Muscle of leg (tissue), 16 donors: ENCODE measurements around the gene KCNK5. TPM values are rescaled to one million over a fixed set of nuclear protein-coding genes. Genes with fewer than 3 reads are reported as not detected.

ENCODE experiments used
- DNase-seq: peaks from one replicate; pipeline ENCODE4 v3.0.0; 2013
- H3K27ac ChIP-seq: one replicate; pipeline ENCODE4 v1.5.1; 2013; ENCODE audit warnings: mild to moderate bottlenecking, low read length, control low read depth
- H3K27me3 ChIP-seq: one replicate; pipeline ENCODE4 v1.6.1; 2013; ENCODE audit warnings: low read length; ENCODE audit not compliant: control insufficient read depth, insufficient read depth
- H3K36me3 ChIP-seq: one replicate; pipeline ENCODE4 v1.6.1; 2013; ENCODE audit warnings: low read length; ENCODE audit not compliant: control insufficient read depth, insufficient read depth
- H3K4me1 ChIP-seq: one replicate; pipeline ENCODE4 v1.6.1; 2013; ENCODE audit warnings: low read length; ENCODE audit not compliant: control insufficient read depth, insufficient read depth
- H3K4me3 ChIP-seq: one replicate; pipeline ENCODE4 v1.5.1; 2013; ENCODE audit warnings: low read length, control low read depth
- H3K9me3 ChIP-seq: replicated peaks from 2 replicates; pipeline ENCODE4 v1.6.1; 2013; ENCODE audit warnings: low read depth, low read length; ENCODE audit not compliant: control insufficient read depth
- WGBS: methylation state at CpG from one replicate; pipeline ENCODE4 v1.1.5; 2013; ENCODE audit warnings: missing lambda C conversion rate; ENCODE audit not compliant: insufficient coverage; 5-methylcytosine and 5-hydroxymethylcytosine counted together
- long read RNA-seq, 11 donors: transcript quantifications; one replicate each; lab custom pipeline, GENCODE V29; 2026
- polyA plus RNA-seq, 8 donors: library from polyadenylated mRNA; unstranded; fragments of 120-200 nt; gene quantifications; one replicate each; pipeline versions ENCODE4 v1.2.1 to v1.2.3, GENCODE V29; 2013; ENCODE audit warnings: inconsistent platforms in 1 of 8, low replicate concordance in 1 of 8; ENCODE audit not compliant: insufficient read length in 8 of 8, insufficient read depth in 1 of 8
- total RNA-seq: library from RNA; stranded (reverse); fragments of 120-200 nt; gene quantifications from one replicate; pipeline ENCODE4 v1.2.4, GENCODE V29; 2013

KCNK5 gene
- total RNA-seq (1.5 TPM), polyA plus RNA-seq (1 to 10 TPM in 5 of 8 donors, under 1 TPM in 3; 0.71 to 2.7 (median 1.3) TPM)
- long read RNA-seq, donor 1 = 0 reads
- long read RNA-seq, donor 2 = 0 reads
- long read RNA-seq, donor 3, partial matches to known transcripts = 0 of 2 reads
- long read RNA-seq, donor 3, other reads (novel, unspliced or antisense) = 0 of 2 reads
- long read RNA-seq, donor 4 = 0 reads
- long read RNA-seq, donor 5 = 0 reads
- long read RNA-seq, donor 6 = 0 reads
- long read RNA-seq, donor 7 = 0 reads
- long read RNA-seq, donor 8 = 0 reads
- long read RNA-seq, donor 9 = 0 reads
- long read RNA-seq, donor 10 = 0 reads
- long read RNA-seq, donor 11 = 0 reads

GRCh38 chr6:39228992-39229767 lies at the start of gene KCNK5:
Gene KCNK5 (minus strand): TSS chr6:39229475. CDS start chr6:39229111, 364 bp downstream.
- no peaks in the 10 kb centered on the region for H3K36me3 ChIP-seq
- no peaks in the 10 kb centered on the region for H3K9me3 ChIP-seq
- H3K4me1 ChIP-seq = peaks cover 11% of the 10 kb centered on the region
- peaks cover 26% of the 10 kb centered on the region for H3K27me3 ChIP-seq
- peak within 1 kb of the TSS; percentile 52 for H3K4me3 ChIP-seq
- H3K27ac ChIP-seq = no peak within 1 kb of the TSS
- DNase-seq = peak; percentile 73
- under 1% methylated on average over 69 of the region's 73 CpGs for WGBS

DNA sequence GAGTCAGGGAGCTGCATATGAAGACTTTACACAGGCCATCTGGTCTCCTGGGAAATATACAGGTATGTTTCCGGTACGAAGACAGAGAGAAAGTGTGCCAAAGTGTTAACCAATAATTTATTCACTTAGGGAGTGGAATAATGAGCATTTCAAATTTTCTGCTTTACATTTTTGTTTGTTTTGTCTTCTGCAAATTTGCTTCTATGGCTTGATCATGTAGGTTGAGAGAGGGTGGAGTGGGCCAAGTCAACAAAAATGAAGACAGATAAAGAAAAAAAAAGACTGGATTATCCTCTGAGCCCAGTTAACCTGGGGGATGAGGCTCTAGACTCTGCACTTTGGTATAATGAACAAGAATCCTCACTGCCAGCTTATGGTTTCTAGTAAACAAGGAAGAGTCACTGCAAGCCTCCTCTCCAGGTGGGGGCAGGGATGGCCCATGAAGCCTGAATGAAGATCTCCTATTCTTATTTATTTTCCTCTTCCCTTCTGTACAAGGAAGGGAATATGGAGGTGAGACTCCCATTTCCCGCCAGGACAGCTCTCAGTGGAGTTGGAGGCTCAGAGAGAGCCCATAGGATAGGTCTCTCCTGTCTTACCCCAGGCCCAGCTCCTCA lies 47.2 kb upstream of the KCNK5 start:
- DNase-seq = no peak
- WGBS = no CpG with 5 or more reads among the region's 3 CpGs
- Histone ChIP-seq H3K27me3 (peaks cover 11% of the 10 kb centered on the region), H3K9me3 (no peaks in the 10 kb centered on the region), H3K27ac (no peak overlapping the region), H3K4me1 (no peaks in the 10 kb centered on the region), H3K4me3 (no peak overlapping the region), H3K36me3 (no peaks in the 10 kb centered on the region)

DNA sequence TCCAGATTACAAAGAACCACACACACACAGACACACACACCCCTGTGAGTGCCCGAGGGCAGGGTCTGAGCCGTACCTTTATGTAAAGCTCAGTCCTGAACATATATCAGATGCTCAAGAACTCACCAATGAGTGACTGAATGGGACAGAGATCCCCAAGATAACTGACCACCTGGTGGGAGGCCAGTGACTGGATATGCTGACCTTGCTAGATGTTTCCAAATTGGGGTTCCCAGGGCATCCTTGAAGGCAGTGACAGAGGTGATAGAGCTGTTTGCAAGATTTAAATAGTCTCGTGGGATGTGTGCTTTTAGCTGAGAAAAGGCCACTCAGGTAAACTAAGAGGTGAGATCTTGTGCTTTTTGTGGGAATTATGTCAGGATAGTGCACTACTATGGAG lies 45.6 kb upstream of the KCNK5 start:
- H3K4me3 ChIP-seq = no peak overlapping the region
- peaks cover 8% of the 10 kb centered on the region for H3K27me3 ChIP-seq
- H3K4me1 ChIP-seq = no peaks in the 10 kb centered on the region
- WGBS = 86% methylated on average over 3 of the region's 3 CpGs
- H3K27ac ChIP-seq = no peak overlapping the region
- no peak for DNase-seq
- H3K36me3 ChIP-seq = no peaks in the 10 kb centered on the region
- H3K9me3 ChIP-seq = no peaks in the 10 kb centered on the region

GRCh38 chr6:39274471-39274870 lies 45.2 kb upstream of the KCNK5 start:
- H3K27ac ChIP-seq = no peak overlapping the region
- no peaks in the 10 kb centered on the region for H3K9me3 ChIP-seq
- no peaks in the 10 kb centered on the region for H3K4me1 ChIP-seq
- peaks cover 7% of the 10 kb centered on the region for H3K27me3 ChIP-seq
- 52% methylated on average over 3 of the region's 4 CpGs for WGBS
- no peak for DNase-seq
- no peaks in the 10 kb centered on the region for H3K36me3 ChIP-seq
- no peak overlapping the region for H3K4me3 ChIP-seq

GRCh38 chr6:39273406-39273821 lies 44.1 kb upstream of the KCNK5 start:
- Histone ChIP-seq H3K27ac (no peak overlapping the region), H3K9me3 (no peaks in the 10 kb centered on the region), H3K4me3 (no peak overlapping the region), H3K36me3 (no peaks in the 10 kb centered on the region), H3K27me3 (peaks cover 3% of the 10 kb centered on the region), H3K4me1 (no peaks in the 10 kb centered on the region)
- 49% methylated on average over 6 of the region's 6 CpGs for WGBS
- no peak for DNase-seq

GRCh38 chr6:39269961-39270360 lies 40.7 kb upstream of the KCNK5 start:
- H3K27me3 ChIP-seq = peaks cover 3% of the 10 kb centered on the region
- no CpG with 5 or more reads among the region's 1 CpG for WGBS

GRCh38 chr6:39268721-39269120 lies 39.4 kb upstream of the KCNK5 start:
- H3K4me1 ChIP-seq = no peaks in the 10 kb centered on the region
- DNase-seq = no peak
- no CpG with 5 or more reads among the region's 3 CpGs for WGBS

More at GRCh38 chr6:39269961-39270360, 40.7 kb upstream of the KCNK5 start:
- DNase-seq = no peak
- H3K4me3 ChIP-seq = no peak overlapping the region
- H3K27ac ChIP-seq = no peak overlapping the region
- no peaks in the 10 kb centered on the region for H3K9me3 ChIP-seq
- no peaks in the 10 kb centered on the region for H3K4me1 ChIP-seq
- no peaks in the 10 kb centered on the region for H3K36me3 ChIP-seq

DNA sequence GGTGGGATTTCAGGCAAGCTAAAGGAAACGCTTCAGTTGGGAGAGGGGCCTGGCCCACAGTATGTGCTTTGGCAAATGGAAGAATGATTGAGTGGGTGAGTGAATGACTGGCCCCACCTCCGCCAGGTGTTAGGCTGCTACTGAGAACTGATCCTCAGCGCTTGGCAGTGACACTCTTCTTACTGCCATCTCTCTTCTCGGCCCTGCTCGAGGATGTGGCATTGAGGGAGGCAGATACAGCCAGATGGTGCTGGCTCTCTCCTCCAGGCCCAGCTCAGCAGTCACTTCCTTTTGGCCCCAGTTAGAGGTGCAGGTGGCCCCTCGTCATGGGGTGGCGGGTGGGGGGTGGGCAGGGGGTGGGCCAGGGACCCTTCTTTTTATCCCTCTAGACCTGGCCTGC lies 38.9 kb upstream of the KCNK5 start:
- Histone ChIP-seq H3K27me3 (no peaks in the 10 kb centered on the region), H3K36me3 (no peaks in the 10 kb centered on the region), H3K27ac (no peak overlapping the region), H3K4me1 (no peaks in the 10 kb centered on the region), H3K9me3 (no peaks in the 10 kb centered on the region), H3K4me3 (no peak overlapping the region)
- WGBS = 67% methylated on average over 3 of the region's 7 CpGs
- DNase-seq = no peak

More at GRCh38 chr6:39268721-39269120, 39.4 kb upstream of the KCNK5 start:
- Histone ChIP-seq H3K4me3 (no peak overlapping the region), H3K27ac (no peak overlapping the region), H3K9me3 (no peaks in the 10 kb centered on the region), H3K27me3 (no peaks in the 10 kb centered on the region), H3K36me3 (no peaks in the 10 kb centered on the region)

DNA sequence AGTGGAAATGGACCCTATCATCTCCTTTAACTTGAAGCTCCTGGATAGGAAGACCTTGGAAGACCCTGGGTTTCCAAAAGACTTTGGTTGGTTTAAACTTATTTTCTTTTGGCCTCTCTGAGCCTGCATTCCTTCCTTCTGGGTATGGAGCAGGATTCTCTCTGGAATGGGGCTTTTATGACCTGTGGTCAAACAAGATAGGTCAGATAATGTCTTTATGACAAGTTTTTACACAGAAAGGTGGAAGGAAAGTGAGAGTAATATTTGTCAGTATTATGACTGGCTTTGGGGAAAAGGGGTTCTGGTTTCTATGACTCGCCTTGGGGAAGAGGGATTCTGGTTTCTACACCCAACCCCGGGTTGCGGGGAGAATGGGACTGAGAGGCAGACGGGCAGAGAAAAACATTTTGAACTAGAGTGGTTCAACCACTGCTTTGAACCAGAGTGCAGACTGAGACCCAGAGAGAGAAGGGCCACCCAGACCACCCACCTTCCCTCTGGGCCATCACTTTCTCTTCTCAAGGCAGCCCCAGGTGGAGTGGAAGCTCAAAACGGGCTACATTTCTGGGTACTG lies 37.6 kb upstream of the KCNK5 start:
- no peak for DNase-seq
- Histone ChIP-seq H3K4me1 (no peaks in the 10 kb centered on the region), H3K4me3 (no peak overlapping the region), H3K27me3 (peaks cover 1% of the 10 kb centered on the region), H3K27ac (no peak overlapping the region), H3K9me3 (no peaks in the 10 kb centered on the region), H3K36me3 (no peaks in the 10 kb centered on the region)
- 82% methylated on average over 4 of the region's 5 CpGs for WGBS

- no peaks in the 10 kb centered on the region for H3K4me1 ChIP-seq
- H3K36me3 ChIP-seq = no peaks in the 10 kb centered on the region
- WGBS = no CpG with 5 or more reads among the region's 2 CpGs
- DNase-seq = no peak
- H3K4me3 ChIP-seq = no peak overlapping the region
- no peak overlapping the region for H3K27ac ChIP-seq
- H3K9me3 ChIP-seq = no peaks in the 10 kb centered on the region
- H3K27me3 ChIP-seq = peaks cover 4% of the 10 kb centered on the region
These were observed 37.1 kb upstream of the KCNK5 start for GRCh38 chr6:39266375-39266774.
